ENCODE data around the gene RPS21.

RPS21 gene

GRCh38 chr20:62349556-62350097 is 37.3 kb upstream of the RPS21 start:
- no peak overlapping the region for H3K4me3 ChIP-seq (ENCODE audit: low read depth, low read length)
- no peak for DNase-seq (ENCODE audit: low read depth)
- no peak for TF ChIP-seq CTCF (IDR thresholded peaks at IDR 0.05; ENCODE audit: low read depth, low read length, missing control alignments)

GRCh38 chr20:62350098-62350628 is 36.7 kb upstream of the RPS21 start:
- DNase-seq (ENCODE audit: low read depth), result no peak
- no peak overlapping the region for H3K4me3 ChIP-seq (ENCODE audit: low read depth, low read length)
- TF ChIP-seq CTCF (IDR thresholded peaks at IDR 0.05; ENCODE audit: low read depth, low read length, missing control alignments), result no peak

GRCh38 chr20:62350629-62351422 is 36.1 kb upstream of the RPS21 start:
- DNase-seq (ENCODE audit: low read depth), result no peak
- no peak for TF ChIP-seq CTCF (IDR thresholded peaks at IDR 0.05; ENCODE audit: low read depth, low read length, missing control alignments)
- H3K4me3 ChIP-seq (ENCODE audit: low read depth, low read length), result no peak overlapping the region

- no peak for TF ChIP-seq CTCF (IDR thresholded peaks at IDR 0.05; ENCODE audit: low read depth, low read length, missing control alignments)
- H3K4me3 ChIP-seq (ENCODE audit: low read depth, low read length), result no peak overlapping the region
- DNase-seq (ENCODE audit: low read depth), result no peak
Observed at GRCh38 chr20:62351469-62352401, 35.2 kb upstream of the RPS21 start.

- no peak for DNase-seq (ENCODE audit: low read depth)
- H3K4me3 ChIP-seq (ENCODE audit: low read depth, low read length), result no peak overlapping the region
- no peak for TF ChIP-seq CTCF (IDR thresholded peaks at IDR 0.05; ENCODE audit: low read depth, low read length, missing control alignments)
Observed at GRCh38 chr20:62352402-62353288, 34.3 kb upstream of the RPS21 start.

Data from GM12864 (cell line).